SJCRH30 (cell line): ENCODE data around the gene METTL4. TPM values are rescaled to one million over a fixed set of nuclear protein-coding genes. Genes with fewer than 3 reads are reported as not detected.

Experiments
- total RNA-seq: library from RNA; depleted of rRNA; stranded (reverse); fragments of >200 nt; shearing (Covaris generic); gene quantifications from 2 replicates; pipeline ENCODE4 v1.2.3, GENCODE V29; 2014; rRNA removed

METTL4 gene
- total RNA-seq, 1 experiment from 2014 or later: 15.6 TPM

Other genes with a start within 250 kb of the METTL4 start
- 77.5 and 95.3 TPM in 2 replicates for gene NDC80, start 52 bp upstream of the METTL4 start, total RNA-seq
- 83.2 and 89.2 TPM in 2 replicates for gene SMCHD1, start 84.2 kb upstream of the METTL4 start, total RNA-seq